H9 (cell line): ENCODE data around the gene SCUBE3. TPM values are rescaled to one million over a fixed set of nuclear protein-coding genes. Genes with fewer than 3 reads are reported as not detected.

Experiments
- DNase-seq: peaks from one replicate; pipeline ENCODE4 v3.0.0-alpha.2; 2017
- H2AFZ ChIP-seq: one replicate; pipeline ENCODE4 v1.6.1; 2013; ENCODE audit warnings: mild to moderate bottlenecking, low read length, control low read depth, moderate library complexity
- H2AK5ac ChIP-seq: 2 replicates; pipeline ENCODE4 v1.6.1; 2013; ENCODE audit warnings: low read length, control low read depth, mixed read lengths; ENCODE audit not compliant: insufficient read length
- H2BK120ac ChIP-seq: one replicate; pipeline ENCODE4 v1.6.1; 2013; ENCODE audit warnings: low read depth, mild to moderate bottlenecking, low read length, control low read depth, inconsistent platforms; ENCODE audit not compliant: poor library complexity, severe bottlenecking
- H2BK12ac ChIP-seq: 2 replicates; pipeline ENCODE4 v1.6.1; 2013; ENCODE audit warnings: low read length, control low read depth, mixed read lengths, low read depth; ENCODE audit not compliant: insufficient read length
- H2BK15ac ChIP-seq: 2 replicates; pipeline ENCODE4 v1.6.1; 2013; ENCODE audit warnings: low read depth, low read length, control low read depth
- H2BK20ac ChIP-seq: one replicate; pipeline ENCODE4 v1.6.1; 2013; ENCODE audit warnings: low read depth, mild to moderate bottlenecking, low read length, control low read depth, inconsistent platforms; ENCODE audit not compliant: poor library complexity, severe bottlenecking
- H2BK5ac ChIP-seq: 2 replicates; pipeline ENCODE4 v1.6.1; 2013; ENCODE audit warnings: low read length, control low read depth, mixed read lengths; ENCODE audit not compliant: insufficient read length
- H3K14ac ChIP-seq: 2 replicates; pipeline ENCODE4 v1.6.1; 2013; ENCODE audit warnings: low read length, control low read depth; ENCODE audit not compliant: insufficient read depth
- H3K18ac ChIP-seq: 2 replicates; pipeline ENCODE4 v1.6.1; 2013; ENCODE audit warnings: low read depth, mild to moderate bottlenecking, mixed read lengths, low read length, control low read depth; ENCODE audit not compliant: insufficient read length
- H3K23ac ChIP-seq: 2 replicates; pipeline ENCODE4 v1.6.1; 2013; ENCODE audit warnings: low read length, control low read depth, mixed read lengths, low read depth; ENCODE audit not compliant: insufficient read length
- H3K23me2 ChIP-seq: 2 replicates; pipeline ENCODE4 v1.6.1; 2013; ENCODE audit warnings: low read depth, mild to moderate bottlenecking, mixed read lengths, low read length, control low read depth; ENCODE audit not compliant: insufficient read length, poor library complexity, severe bottlenecking
- H3K27ac ChIP-seq: 2 replicates; pipeline ENCODE4 v1.5.1; 2013; ENCODE audit warnings: low read length, control low read depth, mixed read lengths, low read depth; ENCODE audit not compliant: insufficient read length
- H3K27me3 ChIP-seq: 2 replicates; pipeline ENCODE4 v1.6.1; 2013; ENCODE audit warnings: low read length, control low read depth, inconsistent platforms; ENCODE audit not compliant: insufficient read depth
- H3K4ac ChIP-seq: 2 replicates; pipeline ENCODE4 v1.6.1; 2013; ENCODE audit warnings: low read depth, mild to moderate bottlenecking, control low read depth, inconsistent platforms, low read length, moderate library complexity
- H3K4me1 ChIP-seq: 2 replicates; pipeline ENCODE4 v1.6.1; 2013; ENCODE audit warnings: low read length, control low read depth, inconsistent platforms; ENCODE audit not compliant: insufficient read depth
- H3K4me2 ChIP-seq: 2 replicates; pipeline ENCODE4 v1.6.1; 2013; ENCODE audit warnings: low read length, control low read depth, mixed read lengths; ENCODE audit not compliant: insufficient read length, insufficient read depth
- H3K56ac ChIP-seq: 2 replicates; pipeline ENCODE4 v1.6.1; 2013; ENCODE audit warnings: low read depth, mild to moderate bottlenecking, mixed read lengths, low read length, control low read depth; ENCODE audit not compliant: insufficient read length
- H3K79me1 ChIP-seq: 2 replicates; pipeline ENCODE4 v1.6.1; 2013; ENCODE audit warnings: low read depth, mild to moderate bottlenecking, moderate library complexity, low read length, control low read depth, inconsistent platforms; ENCODE audit not compliant: insufficient read depth, poor library complexity, severe bottlenecking
- H3K79me2 ChIP-seq: 2 replicates; pipeline ENCODE4 v1.6.1; 2013; ENCODE audit warnings: low read length, control low read depth, inconsistent platforms; ENCODE audit not compliant: insufficient read depth
- H3K9ac ChIP-seq: 2 replicates; pipeline ENCODE4 v1.6.1; 2013; ENCODE audit warnings: low read length, control low read depth, mixed read lengths; ENCODE audit not compliant: insufficient read length; ENCODE audit errors: extremely low read depth
- H3K9me3 ChIP-seq: one replicate; pipeline ENCODE4 v1.6.1; 2013; ENCODE audit warnings: low read depth, low read length, inconsistent platforms; ENCODE audit not compliant: control insufficient read depth
- H3T11ph ChIP-seq: one replicate; pipeline ENCODE4 v1.6.1; 2013; ENCODE audit warnings: mild to moderate bottlenecking, low read length, control low read depth, inconsistent platforms
- H4K20me1 ChIP-seq: one replicate; pipeline ENCODE4 v1.6.1; 2013; ENCODE audit not compliant: control insufficient read depth, insufficient read length, insufficient read depth
- H4K5ac ChIP-seq: 2 replicates; pipeline ENCODE4 v1.6.1; 2013; ENCODE audit warnings: low read depth, mild to moderate bottlenecking, mixed read lengths, low read length, control low read depth; ENCODE audit not compliant: insufficient read length
- H4K8ac ChIP-seq: replicated peaks from 2 replicates; pipeline ENCODE4 v1.6.1; 2013; ENCODE audit warnings: low read length, control low read depth, mixed read lengths, low read depth; ENCODE audit not compliant: insufficient read length
- H4K91ac ChIP-seq: 2 replicates; pipeline ENCODE4 v1.6.1; 2013; ENCODE audit warnings: low read depth, mild to moderate bottlenecking, moderate library complexity, mixed read lengths, low read length, control low read depth; ENCODE audit not compliant: insufficient read length
- H3K27ac Mint-ChIP-seq, 3 experiments: 2 replicates in 2 of 3; 3 replicates in 1 of 3; pipeline ENCODE4 v1.8.0; 2020 to 2021; ENCODE audit warnings: mixed read lengths in 3 of 3, mild to moderate bottlenecking in 1 of 3, moderate library complexity in 1 of 3
- H3K27me3 Mint-ChIP-seq: 2 replicates; pipeline ENCODE4 v1.8.0; 2021; ENCODE audit warnings: low read depth, mild to moderate bottlenecking, moderate library complexity, mixed read lengths
- H3K36me3 Mint-ChIP-seq, 3 experiments: 2 replicates in 2 of 3; 3 replicates in 1 of 3; pipeline ENCODE4 v1.8.0; 2020 to 2021; ENCODE audit warnings: low read depth in 3 of 3, mixed read lengths in 3 of 3; ENCODE audit not compliant: insufficient read depth in 1 of 3
- H3K4me1 Mint-ChIP-seq, 2 experiments: 2 replicates each; pipeline ENCODE4 v1.8.0; 2020; ENCODE audit warnings: mixed read lengths in 2 of 2
- H3K4me3 Mint-ChIP-seq, 2 experiments: 2 replicates in 1 of 2; 3 replicates in 1 of 2; pipeline ENCODE4 v1.8.0; 2020 to 2021; ENCODE audit warnings: mild to moderate bottlenecking in 2 of 2, mixed read lengths in 2 of 2, moderate library complexity in 1 of 2
- H3K9me3 Mint-ChIP-seq, 2 experiments: 2 replicates in 1 of 2; 3 replicates in 1 of 2; pipeline ENCODE4 v1.8.0; 2020; ENCODE audit warnings: mild to moderate bottlenecking in 2 of 2, mixed read lengths in 2 of 2, moderate library complexity in 1 of 2
- CTCF ChIP-seq: fragments of 200-600 bp; sonication (generic); conservative IDR thresholded peaks from 3 replicates; pipeline ENCODE4 v1.8.0; 2021; ENCODE audit warnings: antibody characterized with exemption, mild to moderate bottlenecking
- WGBS: extraction: QIAGEN DNeasy Blood & Tissue Kit; methylation state at CpG from one replicate; pipeline ENCODE4 v1.1.7; 2013; ENCODE audit warnings: missing lambda C conversion rate, low lambda C conversion rate, mixed read lengths; ENCODE audit not compliant: insufficient read length; ENCODE audit errors: extremely low coverage; 5-methylcytosine and 5-hydroxymethylcytosine counted together
- total RNA-seq: library from RNA; stranded (reverse); gene quantifications from 2 replicates; pipeline ENCODE4 v1.2.1, GENCODE V29; 2021

The SCUBE3 gene
- total RNA-seq, 1 experiment from 2014 or later = 2.7 TPM

GRCh38 chr6:35220711-35221110 lies 7.0 kb downstream of the SCUBE3 start:
- WGBS = no CpG with 5 or more reads among the region's 1 CpG
- H3K27me3 ChIP-seq = peaks cover 11% of the 10 kb centered on the region; the same call in 1 of the 2 replicates
- no peak overlapping the region for H3K23ac ChIP-seq
- H3K27me3 Mint-ChIP-seq = peaks cover 91% of the 10 kb centered on the region
- H3K79me1 ChIP-seq = no peaks in the 10 kb centered on the region
- no peak overlapping the region for H3T11ph ChIP-seq
- no peak overlapping the region for H4K8ac ChIP-seq
- no peak overlapping the region for H2AFZ ChIP-seq
- no peaks in the 10 kb centered on the region for H3K9me3 Mint-ChIP-seq
- H3K9ac ChIP-seq = no peak overlapping the region
- H2BK5ac ChIP-seq = no peak overlapping the region
- no peaks in the 10 kb centered on the region for H3K23me2 ChIP-seq
- no peaks in the 10 kb centered on the region for H3K79me2 ChIP-seq
- no peak overlapping the region for H3K56ac ChIP-seq
- H3K36me3 Mint-ChIP-seq = no peaks in the 10 kb centered on the region; a peak in 1 of 7 replicates
- H4K5ac ChIP-seq = no peak overlapping the region
- H2BK15ac ChIP-seq = no peak overlapping the region
- no peak overlapping the region for H4K91ac ChIP-seq
- H2AK5ac ChIP-seq = no peak overlapping the region
- no peak overlapping the region for H3K18ac ChIP-seq
- H3K14ac ChIP-seq = no peak overlapping the region
- H4K20me1 ChIP-seq = no peaks in the 10 kb centered on the region
- H2BK120ac ChIP-seq = no peak overlapping the region
- no peaks in the 10 kb centered on the region for H3K9me3 ChIP-seq
- H3K4me3 Mint-ChIP-seq = no peak overlapping the region; a peak in 1 of 5 replicates
- 0 out of 7 replicates have a peak overlapping the region, but pooled peaks of 1 of the 3 experiments have one; percentile 27 for H3K27ac Mint-ChIP-seq
- no peaks in the 10 kb centered on the region; the same call in 1 of the 2 replicates for H3K4me1 ChIP-seq
- no peak overlapping the region for H3K4ac ChIP-seq
- H2BK12ac ChIP-seq = no peak overlapping the region
- no peak for TF ChIP-seq CTCF
- peaks cover 34 to 41% of the 10 kb centered on the region in 2 experiments for H3K4me1 Mint-ChIP-seq
- H3K27ac ChIP-seq = no peak overlapping the region
- no peak for DNase-seq
- no peak overlapping the region for H2BK20ac ChIP-seq
- no peak overlapping the region for H3K4me2 ChIP-seq
